AG04449 (cell line): Measurements from ENCODE around the gene AIG1.

ENCODE experiments used
- CTCF ChIA-PET: fragments of 350-600 bp; formaldehyde crosslinking; extraction: SDS; loops from one replicate; lab custom pipeline; 2021; ENCODE audit warnings: antibody characterized with exemption; lab: Yijun Ruan, JAX
- POLR2A ChIA-PET: fragments of 400-600, 350-600 bp; formaldehyde crosslinking; extraction: SDS; loops from one replicate; lab custom pipeline; 2020; ENCODE audit warnings: antibody characterized with exemption, inconsistent platforms; lab: Yijun Ruan, JAX
- DNase-seq: peaks from one replicate; pipeline ENCODE4 v3.0.0-alpha.2; 2010; ENCODE audit warnings: low read depth, low spot score
- H3K4me3 ChIP-seq: 2 replicates; pipeline ENCODE4 v1.5.1; 2011; ENCODE audit warnings: low read depth, mild to moderate bottlenecking, control low read depth, low read length
- TF ChIP-seq, protein P1 (sequence below): IDR thresholded peaks from one replicate; pipeline ENCODE4 v1.5.1; 2011; ENCODE audit warnings: mild to moderate bottlenecking, moderate library complexity, low read length, control low read depth, inconsistent platforms; ENCODE audit not compliant: insufficient read depth; ENCODE audit errors: missing control alignments

AIG1 gene

DNA sequence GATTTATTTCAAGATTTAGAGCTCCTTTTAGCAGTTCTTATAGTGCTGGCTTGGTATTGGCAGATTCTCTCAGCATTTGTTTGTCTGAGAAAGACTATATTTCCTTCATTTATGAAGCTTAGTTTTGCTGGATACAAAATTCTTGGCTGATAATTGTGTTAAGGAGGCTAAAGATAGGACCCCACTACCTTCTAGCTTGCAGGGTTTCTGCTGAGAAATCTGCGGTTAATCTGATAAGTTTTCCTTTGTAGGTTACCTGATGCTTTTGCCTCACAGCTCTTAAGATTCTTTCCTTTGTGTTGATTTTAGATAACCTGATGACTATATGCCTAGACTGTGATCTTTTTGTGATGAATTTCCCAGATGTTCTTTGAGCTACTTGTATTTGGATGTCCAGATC lies 114.3 kb downstream of the AIG1 start:
- CTCF ChIA-PET = interaction anchor here (2.6 to 2.8 kb wide), 2 partner anchors 8 to 12 kb away, joined by 6 to 13 read pairs; no protein-coding TSS in a partner anchor
- TF ChIP-seq, protein P1, sequence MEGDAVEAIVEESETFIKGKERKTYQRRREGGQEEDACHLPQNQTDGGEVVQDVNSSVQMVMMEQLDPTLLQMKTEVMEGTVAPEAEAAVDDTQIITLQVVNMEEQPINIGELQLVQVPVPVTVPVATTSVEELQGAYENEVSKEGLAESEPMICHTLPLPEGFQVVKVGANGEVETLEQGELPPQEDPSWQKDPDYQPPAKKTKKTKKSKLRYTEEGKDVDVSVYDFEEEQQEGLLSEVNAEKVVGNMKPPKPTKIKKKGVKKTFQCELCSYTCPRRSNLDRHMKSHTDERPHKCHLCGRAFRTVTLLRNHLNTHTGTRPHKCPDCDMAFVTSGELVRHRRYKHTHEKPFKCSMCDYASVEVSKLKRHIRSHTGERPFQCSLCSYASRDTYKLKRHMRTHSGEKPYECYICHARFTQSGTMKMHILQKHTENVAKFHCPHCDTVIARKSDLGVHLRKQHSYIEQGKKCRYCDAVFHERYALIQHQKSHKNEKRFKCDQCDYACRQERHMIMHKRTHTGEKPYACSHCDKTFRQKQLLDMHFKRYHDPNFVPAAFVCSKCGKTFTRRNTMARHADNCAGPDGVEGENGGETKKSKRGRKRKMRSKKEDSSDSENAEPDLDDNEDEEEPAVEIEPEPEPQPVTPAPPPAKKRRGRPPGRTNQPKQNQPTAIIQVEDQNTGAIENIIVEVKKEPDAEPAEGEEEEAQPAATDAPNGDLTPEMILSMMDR = no peak
- POLR2A ChIA-PET = no interaction called here
- no peak overlapping the region for H3K4me3 ChIP-seq
- DNase-seq = no peak

DNA sequence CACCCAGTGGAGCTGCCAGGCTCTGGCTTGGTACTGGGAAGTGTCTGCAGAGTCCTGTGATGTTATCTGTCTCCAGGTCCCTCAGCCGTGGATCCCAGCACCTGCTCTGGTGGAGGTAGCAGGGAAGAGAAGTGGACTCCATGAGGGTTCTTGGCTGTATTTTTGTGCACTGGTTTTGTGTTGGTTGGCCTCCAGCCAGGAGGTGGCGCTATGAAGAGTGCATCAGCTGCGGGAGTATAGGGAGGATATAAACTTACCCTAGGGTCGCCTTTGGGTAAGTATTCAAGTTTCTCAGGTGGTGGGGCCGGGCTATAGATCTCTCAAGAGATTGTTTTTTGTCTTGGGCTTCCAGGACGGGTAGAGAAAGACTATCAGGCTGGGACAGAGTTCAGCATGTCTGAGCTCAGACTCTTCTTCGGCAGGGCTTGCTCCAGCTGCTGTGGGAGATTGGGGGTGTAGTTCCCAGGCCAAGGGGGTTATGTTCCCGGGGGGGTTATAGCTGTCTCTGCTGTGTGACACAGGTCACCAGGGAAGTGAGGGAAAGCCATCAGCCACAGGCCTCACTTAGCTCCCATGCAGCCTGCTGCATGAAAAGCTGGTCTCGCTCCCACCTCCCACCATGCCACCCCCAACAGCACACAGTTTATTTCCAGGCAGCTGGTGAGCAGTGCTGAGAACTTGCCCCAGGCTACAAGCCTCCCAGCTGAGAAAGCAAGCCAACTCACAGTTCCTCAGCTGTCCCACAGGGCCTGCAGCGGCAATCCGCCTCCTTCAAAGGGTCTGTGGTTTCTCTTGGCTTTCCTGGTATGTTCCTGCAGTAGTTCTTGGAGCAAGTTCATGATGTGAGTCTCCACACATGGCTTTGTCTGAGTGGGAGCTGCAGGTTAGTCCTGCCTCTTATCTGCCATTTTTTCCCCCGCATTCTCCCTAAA lies 115.7 kb downstream of the AIG1 start:
- TF ChIP-seq, protein P1 = peak; percentile 16
- ChIA-PET POLR2A (interaction anchor here (1.4 kb wide), 1 partner anchor 11 kb away, joined by 8 read pairs; no protein-coding TSS in a partner anchor), CTCF (interaction anchor here (0.7 to 2.8 kb wide), 6 partner anchors 10 to 150 kb away, joined by 3 to 13 read pairs (median 3); no protein-coding TSS in a partner anchor)
- DNase-seq = peak; percentile 94
- no peak overlapping the region for H3K4me3 ChIP-seq

DNA sequence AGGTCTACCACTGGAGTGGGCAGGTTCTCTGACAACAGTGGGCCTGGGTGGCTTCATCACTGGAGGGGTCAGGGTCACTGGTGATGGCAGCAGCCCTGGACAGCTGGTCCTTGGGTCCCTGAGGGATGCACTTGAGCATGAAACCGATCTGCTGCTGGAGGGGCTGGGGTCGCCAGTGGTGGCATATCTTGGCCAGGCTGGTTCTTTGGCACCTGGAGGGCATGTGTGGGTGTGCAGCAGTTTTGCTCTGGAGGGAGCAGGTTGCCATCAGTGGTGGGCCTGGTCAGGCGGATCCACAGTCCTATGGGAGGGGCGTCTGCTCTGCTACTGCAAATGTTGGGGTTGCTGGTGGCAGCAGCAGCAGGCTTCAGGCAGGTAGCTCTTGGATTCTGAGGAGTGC lies 117.0 kb downstream of the AIG1 start:
- ChIA-PET CTCF (no interaction called here), POLR2A (no interaction called here)
- H3K4me3 ChIP-seq = no peak overlapping the region
- DNase-seq = no peak
- TF ChIP-seq, protein P1 = no peak

DNA sequence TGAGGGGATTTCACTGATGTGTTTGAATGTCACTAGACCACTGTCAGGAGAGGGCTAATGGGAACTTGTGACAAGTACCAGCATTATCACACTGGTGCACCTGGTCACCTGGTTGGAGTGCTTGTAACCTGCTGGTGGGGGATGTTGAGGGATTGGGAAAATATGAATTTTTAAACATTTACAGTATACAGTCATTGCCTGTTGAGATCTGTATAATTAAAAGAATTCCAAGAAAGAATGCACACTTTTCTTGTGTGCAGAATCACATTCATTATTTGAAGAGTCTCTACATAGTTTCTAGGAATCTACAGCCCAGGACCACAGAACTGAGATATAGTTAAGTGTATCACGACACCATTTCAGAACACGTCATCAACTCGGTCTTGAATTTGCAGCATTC lies 118.4 kb downstream of the AIG1 start:
- TF ChIP-seq, protein P1 = no peak
- no peak for DNase-seq
- CTCF ChIA-PET = no interaction called here
- H3K4me3 ChIP-seq = no peak overlapping the region
- POLR2A ChIA-PET = no interaction called here

DNA sequence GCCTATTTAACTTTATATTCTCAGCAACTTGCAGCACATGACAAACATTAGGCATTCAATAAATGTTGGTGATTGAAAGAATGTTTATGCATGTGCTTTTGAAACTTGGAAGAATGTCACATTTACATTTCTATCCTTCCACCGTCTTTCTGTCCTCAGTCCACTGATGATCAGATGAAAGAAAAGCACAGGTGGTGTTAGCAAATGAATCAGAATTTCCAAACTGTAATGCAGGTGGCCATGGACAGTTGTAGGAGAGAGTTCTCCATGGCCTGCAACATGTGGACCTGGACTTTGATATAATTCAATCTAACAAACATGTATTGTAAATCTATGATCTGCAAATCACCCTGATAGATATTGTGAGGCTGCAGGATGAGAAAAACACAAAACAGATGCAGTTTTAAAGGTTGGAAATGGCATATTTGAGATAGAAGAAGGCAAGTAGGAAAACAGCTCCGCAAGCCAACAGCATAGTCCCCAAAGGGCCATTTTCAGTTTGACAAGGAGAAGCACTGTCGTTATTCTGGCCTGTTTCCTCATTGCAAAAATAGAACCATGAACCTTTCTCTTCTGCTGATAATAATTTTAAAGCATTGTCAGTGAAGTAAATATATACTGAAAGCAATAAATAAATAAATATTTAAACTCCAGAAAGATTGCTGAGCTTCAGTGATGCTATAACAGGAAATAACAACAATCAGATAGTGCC lies 119.4 kb downstream of the AIG1 start:
- POLR2A ChIA-PET = no interaction called here
- TF ChIP-seq, protein P1 = no peak
- no peak for DNase-seq
- no peak overlapping the region for H3K4me3 ChIP-seq
- CTCF ChIA-PET = interaction anchor here (1.1 kb wide), 1 partner anchor 247 kb away, joined by 4 read pairs; no protein-coding TSS in a partner anchor
